ENCODE results near the gene DDX55.

The DDX55 gene

GRCh38 chr12:123614110-123614509, 12.2 kb downstream of the DDX55 start:
- no peak for DNase-seq

GRCh38 chr12:123614531-123614930, 12.6 kb downstream of the DDX55 start:
- DNase-seq: no peak

GRCh38 chr12:123617144-123617543, 15.2 kb downstream of the DDX55 start:
- DNase-seq: no peak

GRCh38 chr12:123617580-123617979, 15.7 kb downstream of the DDX55 start:
- no peak for DNase-seq

GRCh38 chr12:123621101-123621500, 19.2 kb downstream of the DDX55 start:
- no peak for DNase-seq

GRCh38 chr12:123621619-123622530, 20.0 kb downstream of the DDX55 start:
- no peak for DNase-seq

GRCh38 chr12:123633379-123634141, 31.7 kb downstream of the DDX55 start, which contains the start of the genes EIF2B1 and GTF2H3:
Gene EIF2B1 (minus strand): TSS chr12:123633686. CDS start chr12:123633557, 129 bp downstream.
Gene GTF2H3 (plus strand): TSS chr12:123633829. CDS start chr12:123633860, 31 bp downstream.
- DNase-seq: peak; percentile 99

- peak; percentile 10 for DNase-seq
Observed at GRCh38 chr12:123634142-123634561, 32.3 kb downstream of the DDX55 start.

- no peak for DNase-seq
Observed at GRCh38 chr12:123643911-123644310, 42.0 kb downstream of the DDX55 start.

- DNase-seq: no peak
Observed at GRCh38 chr12:123645380-123645779, 43.5 kb downstream of the DDX55 start.

- no peak for DNase-seq
Observed at GRCh38 chr12:123645878-123646277, 44.0 kb downstream of the DDX55 start.

- no peak for DNase-seq
Observed at GRCh38 chr12:123648401-123648800, 46.5 kb downstream of the DDX55 start.

GRCh38 chr12:123654129-123654701, 52.3 kb downstream of the DDX55 start:
- no peak for DNase-seq

GRCh38 chr12:123655420-123655819, 53.5 kb downstream of the DDX55 start:
- DNase-seq: no peak

GRCh38 chr12:123656392-123656791, 54.5 kb downstream of the DDX55 start:
- no peak for DNase-seq

GRCh38 chr12:123657211-123657610, 55.3 kb downstream of the DDX55 start:
- DNase-seq: no peak

GRCh38 chr12:123659996-123660727, 58.3 kb downstream of the DDX55 start:
- DNase-seq: no peak

GRCh38 chr12:123667771-123668170, 65.9 kb downstream of the DDX55 start:
- no peak for DNase-seq
